Loucy (cell line): ENCODE data around the gene AZI2.

Experiments used
- CTCF ChIP-seq: fragments of 200-600 bp; sonication (generic); conservative IDR thresholded peaks from 2 replicates; pipeline ENCODE4 v1.5.1; 2014; ENCODE audit warnings: mild to moderate bottlenecking, antibody characterized with exemption, low read length
- EZH2phosphoT487 ChIP-seq: fragments of 200-600 bp; IDR thresholded peaks from 2 replicates; pipeline ENCODE4 v1.6.1; 2018; ENCODE audit warnings: antibody characterized with exemption, mild to moderate bottlenecking, moderate library complexity, borderline replicate concordance

GRCh38 chr3:28308196-28308595, 40.4 kb downstream of the AZI2 start:
- TF ChIP-seq CTCF (no peak), EZH2phosphoT487 (no peak)
